HEK293 (cell line): ENCODE data around the gene NANP.
A peak's percentile ranks its signal among the peaks of the same experiment; 100 is the strongest.

Source experiments
- FEZF1 ChIP-seq: fragments of 450-650 bp; formaldehyde crosslinking; IDR thresholded peaks from 2 replicates; pipeline ENCODE4 v1.5.1; 2016; ENCODE audit warnings: missing biosample characterization, missing genetic modification characterization
- GFI1B ChIP-seq: fragments of 450-650 bp; formaldehyde crosslinking; IDR thresholded peaks from 2 replicates; pipeline ENCODE4 v1.5.1; 2016; ENCODE audit warnings: missing biosample characterization, missing genetic modification characterization
- HOXD13 ChIP-seq: sonication (generic); formaldehyde crosslinking; IDR thresholded peaks from 2 replicates; pipeline ENCODE4 v1.8.0; 2022; ENCODE audit warnings: missing genetic modification reagents, borderline replicate concordance
- KLF1 ChIP-seq: fragments of 450-650 bp; formaldehyde crosslinking; IDR thresholded peaks from 2 replicates; pipeline ENCODE4 v1.5.1; 2016; ENCODE audit warnings: missing biosample characterization, missing genetic modification characterization
- KLF9 ChIP-seq: fragments of 450-650 bp; formaldehyde crosslinking; IDR thresholded peaks from 2 replicates; pipeline ENCODE4 v1.5.1; 2016; ENCODE audit warnings: missing biosample characterization, missing genetic modification characterization, low read depth
- SCRT2 ChIP-seq: fragments of 450-650 bp; formaldehyde crosslinking; IDR thresholded peaks from 2 replicates; pipeline ENCODE4 v1.5.1; 2016; ENCODE audit warnings: missing biosample characterization, missing genetic modification characterization
- SP7 ChIP-seq: fragments of 450-650 bp; formaldehyde crosslinking; IDR thresholded peaks from 2 replicates; pipeline ENCODE4 v1.5.1; 2016; ENCODE audit warnings: missing biosample characterization, missing genetic modification characterization
- TRIM28 ChIP-seq: IDR thresholded peaks from 2 replicates; pipeline ENCODE4 v1.6.1; 2011; ENCODE audit warnings: low read length, control low read depth, borderline replicate concordance
- YY1 ChIP-seq: fragments of 450-650 bp; formaldehyde crosslinking; IDR thresholded peaks from 2 replicates; pipeline ENCODE4 v1.5.1; 2018; ENCODE audit warnings: missing biosample characterization, missing genetic modification characterization
- ZBTB1 ChIP-seq: fragments of 450-650 bp; formaldehyde crosslinking; IDR thresholded peaks from 2 replicates; pipeline ENCODE4 v1.5.1; 2016; ENCODE audit warnings: missing biosample characterization, missing genetic modification characterization
- ZFP3 ChIP-seq: fragments of 450-650 bp; formaldehyde crosslinking; IDR thresholded peaks from 2 replicates; pipeline ENCODE4 v1.5.1; 2016; ENCODE audit warnings: low read depth, missing biosample characterization, missing genetic modification characterization
- ZFP37 ChIP-seq: fragments of 450-650 bp; formaldehyde crosslinking; IDR thresholded peaks from 2 replicates; pipeline ENCODE4 v1.5.1; 2016; ENCODE audit warnings: missing biosample characterization, missing genetic modification characterization
- ZFP69B ChIP-seq: fragments of 450-650 bp; formaldehyde crosslinking; IDR thresholded peaks from 2 replicates; pipeline ENCODE4 v1.5.1; 2016; ENCODE audit warnings: missing biosample characterization, missing genetic modification characterization
- ZNF132 ChIP-seq: fragments of 450-650 bp; formaldehyde crosslinking; IDR thresholded peaks from 2 replicates; pipeline ENCODE4 v1.5.1; 2017; ENCODE audit warnings: missing biosample characterization, missing genetic modification characterization, borderline replicate concordance
- ZNF148 ChIP-seq: fragments of 450-650 bp; formaldehyde crosslinking; IDR thresholded peaks from 2 replicates; pipeline ENCODE4 v1.5.0; 2017; ENCODE audit warnings: missing biosample characterization, missing genetic modification characterization, borderline replicate concordance
- ZNF19 ChIP-seq: fragments of 450-650 bp; formaldehyde crosslinking; IDR thresholded peaks from 2 replicates; pipeline ENCODE4; 2016; ENCODE audit warnings: missing biosample characterization, missing genetic modification characterization, low read depth
- ZNF350 ChIP-seq: fragments of 450-650 bp; formaldehyde crosslinking; IDR thresholded peaks from 2 replicates; pipeline ENCODE4 v1.5.0; 2017; ENCODE audit warnings: missing biosample characterization, mild to moderate bottlenecking, missing genetic modification characterization
- ZNF416 ChIP-seq: fragments of 450-650 bp; formaldehyde crosslinking; IDR thresholded peaks from 2 replicates; pipeline ENCODE4 v1.5.1; 2016; ENCODE audit warnings: missing biosample characterization, missing genetic modification characterization
- ZNF426 ChIP-seq: fragments of 450-650 bp; formaldehyde crosslinking; IDR thresholded peaks from 2 replicates; pipeline ENCODE4 v1.5.1; 2017; ENCODE audit warnings: missing biosample characterization, missing genetic modification characterization, mild to moderate bottlenecking, inconsistent platforms, moderate library complexity
- ZNF514 ChIP-seq: fragments of 450-650 bp; formaldehyde crosslinking; IDR thresholded peaks from 2 replicates; pipeline ENCODE4 v1.5.1; 2016; ENCODE audit warnings: missing biosample characterization, missing genetic modification characterization
- ZNF530 ChIP-seq: fragments of 450-650 bp; formaldehyde crosslinking; IDR thresholded peaks from 2 replicates; pipeline ENCODE4 v1.5.1; 2016; ENCODE audit warnings: low read depth, missing biosample characterization, missing genetic modification characterization
- ZNF544 ChIP-seq: fragments of 450-650 bp; formaldehyde crosslinking; IDR thresholded peaks from 2 replicates; pipeline ENCODE4 v1.5.0; 2017; ENCODE audit warnings: missing biosample characterization, missing genetic modification characterization
- ZNF558 ChIP-seq: fragments of 450-650 bp; formaldehyde crosslinking; IDR thresholded peaks from 2 replicates; pipeline ENCODE4 v1.5.1; 2016; ENCODE audit warnings: missing biosample characterization, missing genetic modification characterization
- ZNF560 ChIP-seq: fragments of 450-650 bp; formaldehyde crosslinking; IDR thresholded peaks from 2 replicates; pipeline ENCODE4 v1.5.1; 2017; ENCODE audit warnings: missing biosample characterization, missing genetic modification characterization, borderline replicate concordance
- ZNF596 ChIP-seq: fragments of 450-650 bp; IDR thresholded peaks from 2 replicates; pipeline ENCODE4 v1.5.0; 2018; ENCODE audit warnings: missing biosample characterization, mild to moderate bottlenecking, missing genetic modification characterization, moderate library complexity
- ZNF621 ChIP-seq: fragments of 450-650 bp; formaldehyde crosslinking; IDR thresholded peaks from 2 replicates; pipeline ENCODE4 v1.5.1; 2017; ENCODE audit warnings: missing biosample characterization, missing genetic modification characterization
- ZNF623 ChIP-seq: fragments of 450-650 bp; formaldehyde crosslinking; IDR thresholded peaks from 2 replicates; pipeline ENCODE4 v1.5.1; 2016; ENCODE audit warnings: missing biosample characterization, missing genetic modification characterization
- ZNF626 ChIP-seq: fragments of 450-650 bp; sonication (Bioruptor Pico); formaldehyde crosslinking; IDR thresholded peaks from 2 replicates; pipeline ENCODE4 v1.5.1; 2018; ENCODE audit warnings: missing biosample characterization, missing genetic modification characterization, inconsistent platforms
- ZNF629 ChIP-seq: fragments of 450-650 bp; formaldehyde crosslinking; IDR thresholded peaks from 2 replicates; pipeline ENCODE4 v1.5.1; 2017; ENCODE audit warnings: missing biosample characterization, missing genetic modification characterization
- ZNF677 ChIP-seq: fragments of 450-650 bp; IDR thresholded peaks from 2 replicates; pipeline ENCODE4 v1.5.0; 2018; ENCODE audit warnings: missing biosample characterization, mild to moderate bottlenecking, missing genetic modification characterization, moderate library complexity
- ZNF701 ChIP-seq: fragments of 450-650 bp; formaldehyde crosslinking; IDR thresholded peaks from 2 replicates; pipeline ENCODE4 v1.5.1; 2016; ENCODE audit warnings: missing biosample characterization, missing genetic modification characterization
- ZNF707 ChIP-seq: fragments of 450-650 bp; formaldehyde crosslinking; IDR thresholded peaks from 2 replicates; pipeline ENCODE4 v1.5.1; 2016; ENCODE audit warnings: missing biosample characterization, missing genetic modification characterization
- ZNF792 ChIP-seq: fragments of 450-650 bp; formaldehyde crosslinking; IDR thresholded peaks from 2 replicates; pipeline ENCODE4 v1.5.1; 2016; ENCODE audit warnings: missing biosample characterization, missing genetic modification characterization
- ZNF830 ChIP-seq: fragments of 450-650 bp; IDR thresholded peaks from 2 replicates; pipeline ENCODE4 v1.5.0; 2018; ENCODE audit warnings: missing biosample characterization, missing genetic modification characterization, low read depth, mild to moderate bottlenecking, moderate library complexity
- ZNF837 ChIP-seq: fragments of 450-650 bp; formaldehyde crosslinking; IDR thresholded peaks from 2 replicates; pipeline ENCODE4 v1.5.1; 2016; ENCODE audit warnings: missing biosample characterization, missing genetic modification characterization
- ZSCAN23 ChIP-seq: fragments of 450-650 bp; formaldehyde crosslinking; IDR thresholded peaks from 2 replicates; pipeline ENCODE4 v1.5.1; 2016; ENCODE audit warnings: missing biosample characterization, missing genetic modification characterization
- TF ChIP-seq, protein P1 (sequence below): fragments of 450-650 bp; formaldehyde crosslinking; IDR thresholded peaks from 2 replicates; pipeline ENCODE4 v1.5.1; 2017; ENCODE audit warnings: missing biosample characterization, missing genetic modification characterization
- TF ChIP-seq, protein P2 (sequence below): fragments of 450-650 bp; formaldehyde crosslinking; IDR thresholded peaks from 2 replicates; pipeline ENCODE4; 2016; ENCODE audit warnings: missing biosample characterization, missing genetic modification characterization

Gene NANP

GRCh38 chr20:25623736-25624499 is at the start of gene NANP (continued):
- TF ChIP-seq ZNF629 (tag by site-specific recombination) (peak; percentile 32; the same call in 1 of the 2 replicates), ZNF514 (tag by site-specific recombination) (no peak), ZNF558 (no peak), ZNF701 (tag by site-specific recombination) (no peak), ZNF626 (tag by site-specific recombination) (no peak), TRIM28 (peak; percentile 22; the same call in 1 of the 2 replicates), ZNF560 (tag by site-specific recombination) (no peak), ZNF132 (no peak), KLF9 (tag by site-specific recombination) (peak; percentile 57), ZNF148 (tag by site-specific recombination) (no peak), ZSCAN23 (tag by site-specific recombination) (no peak), ZNF830 (tag by site-specific recombination) (no peak), YY1 (tag by site-specific recombination) (peak; percentile 80), ZBTB1 (tag by site-specific recombination) (peak; percentile 67; the same call in 1 of the 2 replicates), KLF1 (peak; percentile 98), ZNF707 (tag by site-specific recombination) (peak; percentile 14; the same call in 1 of the 2 replicates), ZNF677 (tag by site-specific recombination) (peak; percentile 86), ZNF596 (tag by site-specific recombination) (no peak), SCRT2 (tag by site-specific recombination) (peak; percentile 64; the same call in 1 of the 2 replicates), ZNF19 (tag by site-specific recombination) (no peak), ZNF416 (tag by site-specific recombination) (no peak), ZNF621 (no peak), ZNF350 (tag by site-specific recombination) (no peak; the same call in 1 of the 2 replicates), ZNF623 (tag by site-specific recombination) (no peak), HOXD13 (CRISPR knock-in tag) (no peak), FEZF1 (tag by site-specific recombination) (no peak), ZNF544 (no peak), ZFP3 (tag by site-specific recombination) (no peak), ZNF426 (tag by site-specific recombination) (no peak), ZFP37 (tag by site-specific recombination) (peak; percentile 80), ZNF837 (tag by site-specific recombination) (no peak), ZNF792 (tag by site-specific recombination) (0 out of 2 replicates have a peak, but pooled peaks have one; percentile 29), ZNF530 (tag by site-specific recombination) (no peak), SP7 (tag by site-specific recombination) (peak; percentile 73; the same call in 1 of the 2 replicates), ZFP69B (tag by site-specific recombination) (no peak; the same call in 1 of the 2 replicates), GFI1B (tag by site-specific recombination) (no peak)
- TF ChIP-seq, protein P1, sequence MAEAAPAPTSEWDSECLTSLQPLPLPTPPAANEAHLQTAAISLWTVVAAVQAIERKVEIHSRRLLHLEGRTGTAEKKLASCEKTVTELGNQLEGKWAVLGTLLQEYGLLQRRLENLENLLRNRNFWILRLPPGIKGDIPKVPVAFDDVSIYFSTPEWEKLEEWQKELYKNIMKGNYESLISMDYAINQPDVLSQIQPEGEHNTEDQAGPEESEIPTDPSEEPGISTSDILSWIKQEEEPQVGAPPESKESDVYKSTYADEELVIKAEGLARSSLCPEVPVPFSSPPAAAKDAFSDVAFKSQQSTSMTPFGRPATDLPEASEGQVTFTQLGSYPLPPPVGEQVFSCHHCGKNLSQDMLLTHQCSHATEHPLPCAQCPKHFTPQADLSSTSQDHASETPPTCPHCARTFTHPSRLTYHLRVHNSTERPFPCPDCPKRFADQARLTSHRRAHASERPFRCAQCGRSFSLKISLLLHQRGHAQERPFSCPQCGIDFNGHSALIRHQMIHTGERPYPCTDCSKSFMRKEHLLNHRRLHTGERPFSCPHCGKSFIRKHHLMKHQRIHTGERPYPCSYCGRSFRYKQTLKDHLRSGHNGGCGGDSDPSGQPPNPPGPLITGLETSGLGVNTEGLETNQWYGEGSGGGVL (tag by site-specific recombination) = peak; percentile 31; the same call in 1 of the 2 replicates
- TF ChIP-seq, protein P2, sequence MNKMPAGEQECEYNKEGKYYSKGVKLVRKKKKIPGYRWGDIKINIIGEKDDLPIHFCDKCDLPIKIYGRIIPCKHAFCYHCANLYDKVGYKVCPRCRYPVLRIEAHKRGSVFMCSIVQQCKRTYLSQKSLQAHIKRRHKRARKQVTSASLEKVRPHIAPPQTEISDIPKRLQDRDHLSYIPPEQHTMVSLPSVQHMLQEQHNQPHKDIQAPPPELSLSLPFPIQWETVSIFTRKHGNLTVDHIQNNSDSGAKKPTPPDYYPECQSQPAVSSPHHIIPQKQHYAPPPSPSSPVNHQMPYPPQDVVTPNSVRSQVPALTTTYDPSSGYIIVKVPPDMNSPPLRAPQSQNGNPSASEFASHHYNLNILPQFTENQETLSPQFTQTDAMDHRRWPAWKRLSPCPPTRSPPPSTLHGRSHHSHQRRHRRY (tag by site-specific recombination) = no peak
